HG02870 (cell line): Measurements from ENCODE around the gene IFT81.

ENCODE experiments used
- ATAC-seq: cut with Tn5 transposase; IDR thresholded peaks from one replicate; pipeline ENCODE4 v1.9.1; 2021; ENCODE audit warnings: mild to moderate bottlenecking, moderate library complexity; ENCODE audit not compliant: unreplicated experiment

IFT81 gene

DNA sequence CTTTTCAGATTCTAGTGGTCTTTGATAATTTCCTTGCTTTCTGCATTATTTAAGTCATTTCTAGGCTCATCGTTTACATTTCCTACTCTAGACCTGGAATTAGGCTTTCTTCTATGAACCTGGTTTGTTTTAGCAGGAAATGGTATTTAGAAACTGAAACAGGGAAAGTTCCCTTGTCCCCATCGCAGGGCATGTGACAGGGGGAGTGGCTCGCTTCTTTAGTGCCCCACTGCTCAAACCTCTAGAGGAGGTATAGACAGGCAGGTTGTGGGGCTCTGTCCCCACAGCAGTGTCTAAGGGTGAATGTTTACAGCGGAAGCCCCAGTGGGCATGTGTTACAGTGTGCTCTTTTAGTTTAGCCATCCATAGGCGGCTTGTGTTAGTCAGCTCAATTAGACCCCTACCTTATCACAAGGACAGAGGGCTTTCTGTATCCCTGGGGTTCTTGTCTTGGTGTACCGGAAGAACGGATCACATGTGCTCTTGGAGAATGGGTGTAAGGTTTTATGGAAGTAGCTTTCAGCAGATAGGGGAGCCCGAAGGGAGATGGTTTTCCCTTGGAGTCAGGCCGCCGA is 25.0 kb downstream of the IFT81 start:
- ATAC-seq, result no peak

DNA sequence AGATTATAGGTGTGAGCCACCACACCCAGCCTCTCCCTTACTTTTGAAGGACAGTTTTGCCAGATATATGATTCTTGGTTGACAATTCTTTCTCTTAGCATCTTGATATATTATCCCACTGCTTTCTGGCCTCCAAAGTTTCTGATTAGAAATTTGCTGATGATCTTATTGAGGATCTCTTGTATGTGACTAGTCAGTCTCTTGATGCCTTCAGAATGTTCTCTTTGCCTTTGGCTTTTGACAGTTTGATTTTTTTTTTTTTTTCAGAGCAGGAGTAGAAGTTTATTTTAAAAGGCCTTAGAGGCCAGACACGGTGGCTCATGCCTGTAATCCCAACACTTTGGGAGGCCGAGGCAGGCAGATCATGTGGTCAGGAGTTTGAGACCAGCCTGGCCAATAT is 32.6 kb downstream of the IFT81 start:
- no peak for ATAC-seq

DNA sequence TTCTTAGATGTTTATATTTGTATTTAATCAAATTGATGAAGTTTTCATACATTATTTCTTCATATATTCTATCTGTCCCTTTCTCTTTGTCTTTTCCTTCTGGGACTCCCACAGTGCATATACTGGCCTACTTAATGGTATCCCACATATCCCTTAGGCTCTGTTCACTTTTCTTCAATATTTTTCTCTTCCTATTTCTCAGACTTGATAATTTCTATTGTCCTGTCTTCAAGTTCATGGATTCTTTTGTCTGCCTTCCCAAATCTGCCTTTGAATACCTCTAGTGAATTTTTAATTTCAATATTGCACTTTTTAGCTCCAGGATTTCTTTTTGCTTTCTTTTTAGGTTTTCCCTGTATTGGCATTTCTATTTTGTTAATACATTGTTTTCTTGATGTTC is 33.4 kb downstream of the IFT81 start:
- no peak for ATAC-seq

DNA sequence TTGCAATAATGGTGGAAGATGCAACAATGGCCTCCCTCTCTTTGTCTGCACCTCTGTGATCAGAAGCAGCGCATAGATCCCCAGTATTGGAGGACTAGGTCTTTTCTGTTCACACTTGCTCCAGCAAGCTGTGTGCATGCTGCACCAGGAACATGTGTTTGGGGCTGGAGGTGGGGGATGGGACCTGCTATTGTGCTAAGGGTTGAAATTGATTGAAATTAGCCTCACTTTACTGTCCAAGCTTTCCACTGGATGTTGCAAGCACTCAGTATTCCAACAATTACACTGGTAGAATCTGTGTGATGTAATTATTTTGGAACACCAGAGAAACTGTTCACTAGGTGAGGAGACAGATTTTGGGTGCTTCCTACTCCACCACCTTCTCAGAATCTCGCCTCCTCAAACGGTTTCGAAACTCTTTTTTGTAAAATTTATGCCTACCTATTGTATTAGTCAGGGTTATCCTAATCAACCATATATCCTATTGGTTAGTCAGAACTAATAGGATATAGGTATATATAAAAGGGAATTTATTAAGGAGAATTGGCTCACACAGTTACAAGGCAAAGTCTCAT is 35.6 kb downstream of the IFT81 start:
- ATAC-seq, result no peak

DNA sequence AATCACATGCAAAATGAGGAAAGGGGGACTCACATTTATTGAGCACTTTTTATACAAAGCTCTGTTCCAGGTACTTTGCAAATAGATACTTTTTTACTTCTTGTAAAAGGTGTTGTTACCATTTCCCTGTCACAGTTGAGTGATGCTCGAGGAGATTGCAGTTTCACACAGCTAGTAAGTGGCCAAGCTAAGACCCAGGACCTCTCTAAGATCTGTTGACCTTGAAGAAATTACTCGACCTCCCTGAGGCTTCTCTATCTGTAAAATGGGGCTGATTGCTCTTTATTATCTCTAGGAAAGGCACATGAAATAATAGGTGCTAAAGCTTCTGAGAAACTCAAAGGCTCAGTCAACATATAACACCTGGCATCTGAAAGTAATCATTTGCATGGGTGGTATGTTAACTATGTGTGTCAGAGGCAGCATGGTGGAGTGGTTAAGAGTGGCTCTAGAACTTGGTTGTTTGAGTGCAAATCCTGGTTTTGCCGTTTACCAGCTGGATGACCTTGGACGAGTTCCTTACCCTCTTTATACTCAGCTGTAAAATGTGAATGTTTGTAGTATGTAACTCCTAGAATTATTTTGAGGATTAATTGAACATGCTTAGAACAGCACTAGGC is 41.5 kb downstream of the IFT81 start:
- no peak for ATAC-seq

DNA sequence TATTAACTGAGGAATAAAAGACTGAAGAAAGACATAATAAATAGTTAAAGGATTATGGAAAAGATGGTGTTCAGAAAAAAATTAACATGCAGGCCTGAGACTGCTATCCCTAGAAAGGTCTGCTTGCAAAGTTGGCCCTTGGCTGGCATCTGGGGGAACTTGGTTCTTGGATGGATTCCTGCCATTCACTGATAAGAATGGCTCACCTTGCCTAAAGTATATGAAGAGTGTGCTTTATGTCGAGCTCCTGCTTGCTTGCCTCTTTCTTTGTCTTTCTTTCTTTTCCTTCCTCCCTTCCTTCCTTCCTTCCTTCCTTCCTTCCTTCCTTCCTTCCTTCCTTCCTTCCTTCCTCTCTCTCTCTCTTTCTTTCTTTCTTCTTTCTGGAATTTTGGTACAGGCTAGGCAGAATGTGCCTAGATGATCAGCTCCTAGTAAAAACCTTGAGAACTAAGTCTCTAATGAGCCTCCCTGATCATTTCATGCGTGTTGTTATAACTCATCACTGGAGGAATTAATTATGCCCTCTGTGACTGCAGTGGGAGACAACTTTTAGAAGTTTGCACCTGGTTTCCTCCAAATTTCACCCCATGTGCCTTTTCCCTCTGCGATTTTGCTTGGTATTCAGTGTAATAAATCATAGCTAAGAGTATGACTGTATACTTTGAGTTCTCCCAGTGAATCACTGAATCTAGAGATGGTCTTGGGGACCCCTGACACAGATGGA is 44.7 kb downstream of the IFT81 start:
- ATAC-seq, result no peak

DNA sequence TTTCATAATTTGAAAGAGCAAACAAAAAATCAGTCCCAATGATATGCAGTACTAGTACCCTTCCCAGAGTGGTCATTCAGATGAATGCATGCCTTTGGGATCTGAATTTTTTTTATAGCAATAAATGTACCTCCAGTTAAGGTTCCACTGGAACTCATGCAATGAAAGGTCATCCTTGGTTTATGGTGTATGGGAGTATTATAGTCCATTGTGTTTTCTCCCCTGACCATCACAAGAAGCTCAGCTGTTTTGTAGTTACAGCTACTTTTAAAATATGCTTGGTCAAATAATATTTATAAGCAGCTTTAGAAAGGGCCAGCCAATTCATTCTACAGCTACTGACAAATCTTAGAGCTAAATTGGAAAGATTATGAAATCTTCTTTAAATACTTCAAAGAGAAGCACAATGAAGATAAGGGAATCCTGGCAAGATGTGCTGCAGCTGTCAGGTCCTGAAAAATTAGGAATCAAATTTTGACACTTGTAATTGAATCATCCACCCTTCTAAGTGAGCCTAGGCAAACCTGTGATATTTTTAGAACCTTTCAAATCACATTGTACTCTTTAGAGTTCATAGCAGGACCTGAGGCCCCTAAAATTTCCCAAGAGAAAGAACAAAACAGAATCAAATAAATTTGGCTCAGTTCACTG is 46.5 kb downstream of the IFT81 start:
- ATAC-seq, result no peak

DNA sequence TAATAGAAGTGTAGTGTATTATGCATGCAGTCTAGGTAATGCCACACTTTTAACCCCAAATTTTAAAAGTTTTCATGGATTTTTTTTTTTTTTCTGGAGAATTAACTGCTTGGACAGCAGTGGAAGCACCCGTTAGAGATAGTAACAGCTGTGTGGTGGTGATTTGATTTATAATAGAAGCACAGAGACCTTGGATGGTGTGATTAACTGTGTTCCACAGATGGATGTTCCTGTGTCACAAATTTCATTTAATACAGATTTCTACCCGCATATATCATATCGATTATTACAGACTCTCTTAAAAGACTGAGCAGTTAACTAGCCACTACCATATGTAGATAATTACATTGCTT is 47.0 kb downstream of the IFT81 start:
- no peak for ATAC-seq

DNA sequence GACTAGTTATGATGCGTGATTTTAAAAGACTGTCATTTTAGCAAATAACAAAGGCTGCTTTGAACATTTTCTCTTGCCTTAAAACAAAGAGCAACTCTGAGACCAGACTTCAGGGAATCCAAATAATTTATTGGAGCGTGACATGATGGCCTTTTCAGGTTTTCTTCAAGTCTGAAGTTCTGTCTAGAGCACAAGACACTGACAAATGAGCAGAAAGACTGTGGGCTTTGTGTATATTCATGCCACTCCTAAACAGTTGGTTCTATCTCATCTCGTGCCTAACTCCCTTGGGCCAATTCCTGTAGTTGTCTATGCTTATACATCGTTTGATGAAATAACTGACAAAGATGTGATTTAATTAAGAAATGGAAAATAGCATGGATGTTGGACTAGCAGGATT is 47.5 kb downstream of the IFT81 start:
- ATAC-seq, result no peak

DNA sequence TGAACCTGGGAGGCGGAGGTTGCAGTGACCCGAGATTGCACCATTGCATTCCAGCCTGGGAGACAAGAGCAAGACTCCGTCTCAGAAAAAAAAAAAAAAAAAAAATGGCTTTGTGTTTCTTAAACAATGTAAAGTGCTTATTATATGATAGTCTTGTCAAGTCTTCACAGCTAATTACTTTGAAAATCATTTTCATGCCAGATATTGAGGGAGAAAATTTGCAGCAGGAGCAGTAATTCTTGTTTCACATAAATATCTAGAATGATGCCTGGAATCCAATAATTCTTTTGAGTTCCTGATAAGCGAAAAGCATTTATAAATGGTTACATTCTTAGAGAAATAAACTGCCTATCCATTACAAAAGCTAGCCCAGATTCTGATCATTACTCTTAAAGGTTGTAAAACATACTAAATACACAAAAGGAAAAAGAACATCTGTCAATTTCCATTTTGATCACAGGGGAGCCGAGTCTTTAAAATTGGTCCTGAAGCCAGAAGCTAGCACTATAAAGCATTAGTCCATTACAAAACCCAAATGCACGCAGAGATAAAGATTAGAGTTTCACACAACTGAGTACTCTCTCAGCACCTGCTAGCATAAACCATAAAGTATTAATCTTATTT is 50.3 kb downstream of the IFT81 start:
- ATAC-seq, result no peak

DNA sequence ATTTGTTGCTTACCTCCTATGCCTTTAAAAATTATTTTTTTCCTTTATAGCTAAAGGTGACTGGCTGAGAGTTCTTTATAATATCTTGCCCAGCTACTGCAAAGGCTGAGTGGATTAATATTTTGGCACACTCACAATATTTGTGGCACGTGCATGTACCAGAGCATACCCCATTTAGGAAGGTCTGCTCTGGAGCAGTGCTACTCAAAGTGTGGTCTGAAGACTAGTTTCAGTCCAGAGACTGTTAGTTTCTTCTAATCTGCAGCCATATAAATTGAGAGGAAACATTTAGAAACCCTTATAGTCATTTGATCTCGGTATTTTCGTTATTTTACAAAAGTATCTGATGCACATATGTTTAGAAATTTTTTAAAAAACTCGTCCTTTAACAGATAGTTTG is 51.0 kb downstream of the IFT81 start:
- no peak for ATAC-seq

DNA sequence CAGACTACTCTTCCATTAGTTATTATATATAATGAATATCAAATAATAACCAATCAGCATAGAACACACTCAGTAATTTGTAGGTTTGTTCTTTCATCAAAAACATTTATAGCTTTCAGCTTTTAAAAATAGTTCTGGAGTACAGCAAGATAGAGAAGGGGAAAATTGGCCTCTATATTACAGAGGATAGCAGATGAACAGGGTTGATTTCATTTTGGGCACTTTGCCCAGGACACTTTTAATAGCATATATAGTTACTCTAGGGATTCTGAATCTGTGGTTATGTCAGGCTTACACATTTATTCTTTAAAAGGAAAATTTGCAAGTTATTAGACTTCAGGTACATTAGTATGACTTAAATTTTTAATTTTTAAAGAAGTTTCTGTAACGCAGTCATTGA is 52.6 kb downstream of the IFT81 start:
- ATAC-seq, result no peak

DNA sequence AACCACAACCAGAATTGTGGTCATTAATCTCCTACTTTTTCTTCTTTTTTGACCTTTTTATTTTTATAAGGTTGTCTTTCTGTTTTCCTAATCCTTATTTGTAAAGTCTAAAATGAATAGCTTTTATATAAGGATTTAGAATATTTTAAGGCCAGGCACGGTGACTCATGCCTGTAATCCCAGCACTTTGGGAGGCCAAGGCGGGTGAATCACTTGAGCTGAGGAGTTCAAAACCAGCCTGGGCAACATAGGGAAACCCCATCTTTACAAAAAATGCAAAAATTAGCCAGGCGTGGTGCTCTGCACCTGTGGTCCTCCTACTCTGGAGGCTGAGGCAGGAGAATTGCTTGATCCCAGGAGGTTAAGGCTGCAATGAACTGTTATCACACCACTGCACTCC is 55.1 kb downstream of the IFT81 start:
- no peak for ATAC-seq

DNA sequence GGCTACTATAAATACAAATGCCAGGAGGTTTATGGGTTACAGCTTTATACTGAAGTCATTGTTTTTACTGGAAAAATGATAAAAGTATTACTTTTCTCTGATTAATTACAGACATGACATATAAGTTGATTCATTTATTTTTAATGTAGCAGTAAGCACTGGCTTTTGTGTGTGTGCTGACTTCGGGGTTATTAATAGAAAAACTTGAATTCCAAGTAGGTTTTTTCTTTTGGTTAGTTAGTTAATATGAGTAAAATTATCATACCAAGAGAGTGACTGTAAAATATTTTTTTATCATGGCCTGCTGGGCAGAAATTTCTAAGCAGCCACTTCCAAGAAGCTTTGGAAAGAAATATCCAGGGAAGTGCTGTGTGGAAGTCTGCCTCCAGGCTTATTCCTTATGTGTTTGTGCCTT is 56.4 kb downstream of the IFT81 start:
- ATAC-seq, result no peak

DNA sequence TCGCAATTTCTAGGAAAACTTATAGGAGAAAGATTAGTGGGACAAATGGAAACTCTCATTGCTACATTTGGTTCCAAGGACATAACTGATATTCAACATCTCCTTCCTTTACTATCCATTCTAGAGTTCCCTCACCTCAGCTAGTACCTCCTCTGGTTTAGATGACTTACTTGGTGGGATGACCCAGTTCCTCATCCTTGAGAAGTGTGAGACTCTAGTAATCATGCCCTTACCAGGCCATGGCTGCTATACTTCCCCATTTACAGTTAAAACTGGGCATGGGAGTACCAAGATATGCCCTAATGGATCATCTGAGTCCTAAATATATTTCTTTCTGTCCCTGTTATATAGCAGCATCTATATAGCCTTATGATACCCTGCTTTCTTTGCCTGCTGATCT is 58.1 kb downstream of the IFT81 start:
- no peak for ATAC-seq

DNA sequence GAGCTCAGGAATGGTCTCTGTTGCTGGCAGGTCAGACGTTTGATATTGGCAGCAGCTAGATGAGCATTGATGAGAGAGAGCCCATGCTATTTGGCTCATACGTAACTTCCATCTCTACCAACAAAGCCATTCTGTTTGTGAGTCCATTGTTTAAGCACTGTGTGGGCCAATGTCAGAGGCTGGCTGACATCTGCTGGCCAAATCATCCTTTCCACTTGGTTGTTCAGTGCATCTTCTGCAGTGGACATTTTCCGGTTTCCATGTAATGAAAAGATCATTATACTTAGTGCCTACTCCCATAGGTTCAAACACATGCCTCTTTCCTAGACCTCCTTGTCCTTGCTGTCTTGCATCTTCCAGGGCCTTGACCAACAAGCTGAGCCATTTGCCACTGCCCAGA is 59.2 kb downstream of the IFT81 start:
- ATAC-seq, result no peak

DNA sequence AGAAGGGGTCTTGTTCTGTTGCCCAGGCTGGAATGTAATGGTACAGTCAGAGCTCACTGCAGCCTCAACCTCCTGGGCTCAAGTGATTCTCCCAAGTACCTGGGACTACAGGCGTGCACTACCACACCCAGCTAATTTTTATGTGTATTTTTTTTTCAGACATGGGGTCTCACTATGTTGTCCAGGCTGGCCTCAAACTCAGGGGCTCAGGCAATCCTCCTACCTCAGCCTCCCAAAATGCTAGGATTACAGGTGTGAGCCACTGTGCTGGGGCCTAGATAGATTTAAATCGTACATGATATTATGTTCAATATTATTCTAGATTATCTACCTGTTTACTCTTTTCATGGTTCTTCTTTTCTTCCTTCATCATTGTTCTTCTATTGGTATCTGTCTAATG is 61.5 kb downstream of the IFT81 start:
- ATAC-seq, result no peak

DNA sequence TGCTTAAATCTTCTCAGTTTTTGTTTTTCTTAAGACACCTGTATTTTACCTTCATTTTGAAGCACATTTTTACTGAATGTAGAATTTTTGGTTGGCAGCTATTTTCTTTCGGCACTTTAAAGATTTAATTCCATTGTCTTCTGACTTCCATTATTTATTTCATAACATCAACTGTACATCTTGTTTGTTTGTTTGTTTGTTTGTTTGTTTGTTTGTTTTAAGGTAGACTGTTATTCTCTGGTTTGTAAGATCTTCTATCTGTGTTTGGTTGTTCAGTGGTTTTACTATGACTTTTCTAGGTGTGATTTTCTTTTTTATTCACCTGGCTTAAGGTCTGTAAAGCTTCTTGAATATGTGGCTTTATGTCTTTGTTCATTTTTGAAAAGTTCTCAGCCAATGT is 61.9 kb downstream of the IFT81 start:
- ATAC-seq, result no peak

DNA sequence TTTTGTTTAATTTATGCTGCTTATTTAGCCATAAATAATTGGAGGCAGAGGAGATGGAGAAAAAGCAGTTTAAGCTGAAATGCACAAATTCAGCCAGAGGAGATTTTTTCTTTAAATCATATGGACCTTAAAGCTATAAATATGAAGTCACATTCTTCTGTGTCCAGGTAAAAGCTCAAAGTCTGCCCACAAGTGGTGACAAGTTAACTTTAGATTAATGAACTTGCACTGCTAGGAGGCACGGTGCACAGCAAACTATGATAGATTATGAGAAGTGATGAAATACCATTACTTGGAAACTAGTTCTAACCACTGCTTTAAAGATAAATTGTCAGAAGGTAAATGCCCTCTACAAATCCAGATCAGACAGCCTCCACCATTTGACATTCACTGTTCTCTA is 69.0 kb downstream of the IFT81 start:
- ATAC-seq, result no peak

DNA sequence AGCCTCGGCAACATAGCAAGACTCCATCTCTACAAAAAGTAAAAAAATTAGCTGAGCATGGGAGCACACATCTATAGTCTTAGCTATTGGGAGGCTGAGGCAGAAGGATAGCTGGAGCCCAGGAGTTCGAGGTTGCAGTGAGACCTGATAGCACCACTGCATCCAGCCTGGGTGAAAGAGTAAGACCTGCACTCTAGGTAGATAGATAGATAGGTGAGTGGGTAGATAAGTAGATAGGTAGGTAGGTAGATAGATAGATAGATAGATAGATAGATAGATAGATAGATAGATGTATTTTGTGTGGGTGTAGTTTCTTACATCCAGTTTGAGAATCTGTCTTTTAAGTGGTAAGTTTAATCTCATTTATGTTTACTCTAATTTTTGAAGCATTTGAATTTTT is 72.8 kb downstream of the IFT81 start:
- ATAC-seq, result no peak

DNA sequence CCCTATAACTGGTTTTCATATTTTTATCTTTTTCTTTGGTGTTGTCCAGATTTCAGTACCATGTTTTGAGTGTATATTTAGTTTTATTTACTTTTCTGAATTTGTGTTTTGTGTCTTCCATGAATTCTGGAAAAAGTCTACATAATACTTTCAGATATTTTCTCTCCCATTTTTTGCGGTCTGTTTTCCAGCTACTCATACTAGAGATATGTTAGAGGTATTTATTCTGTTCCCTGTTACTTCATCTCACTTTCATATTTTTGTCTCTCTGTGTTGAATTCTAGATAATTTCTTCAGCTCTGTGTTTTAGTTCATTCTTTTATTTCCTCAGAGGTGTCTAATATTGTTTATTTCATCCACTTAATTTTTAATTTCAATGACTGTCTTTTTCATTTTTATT is 74.2 kb downstream of the IFT81 start:
- no peak for ATAC-seq
